Esophagus mucosa (tissue), 1 donor: ENCODE data around the gene PDLIM7. TPM values are rescaled to one million over a fixed set of nuclear protein-coding genes. Genes with fewer than 3 reads are reported as not detected.
"Not testable (repeated sequence)": the region's sequence is repeated elsewhere in the genome, so short reads cannot be mapped to it uniquely, and the experiment has no call there.

Experiments
- ATAC-seq: fragments of 200-7000 bp; cut with Tn5 transposase; one replicate; pipeline ENCODE4 v1.9.1; 2020
- total RNA-seq: library from RNA; stranded (reverse); gene quantifications from one replicate; pipeline ENCODE4 v1.2.4, GENCODE V29; 2023
- donor health status: DM: yes; HTN: yes; CAD: no.

Gene PDLIM7
- total RNA-seq, 1 donor from 2014 or later: 23.0 TPM

- no peak for ATAC-seq
Observed at GRCh38 chr5:177490311-177490991, 7.0 kb downstream of the PDLIM7 start.

- ATAC-seq: no peak
Observed at GRCh38 chr5:177489119-177489716, 8.2 kb downstream of the PDLIM7 start.

- no peak for ATAC-seq
Observed at GRCh38 chr5:177487975-177488374, 9.4 kb downstream of the PDLIM7 start.

- ATAC-seq: no peak
Observed at GRCh38 chr5:177487144-177487543, 10.3 kb downstream of the PDLIM7 start.

- no peak for ATAC-seq
Observed at GRCh38 chr5:177486256-177486655, 11.1 kb downstream of the PDLIM7 start.

DNA sequence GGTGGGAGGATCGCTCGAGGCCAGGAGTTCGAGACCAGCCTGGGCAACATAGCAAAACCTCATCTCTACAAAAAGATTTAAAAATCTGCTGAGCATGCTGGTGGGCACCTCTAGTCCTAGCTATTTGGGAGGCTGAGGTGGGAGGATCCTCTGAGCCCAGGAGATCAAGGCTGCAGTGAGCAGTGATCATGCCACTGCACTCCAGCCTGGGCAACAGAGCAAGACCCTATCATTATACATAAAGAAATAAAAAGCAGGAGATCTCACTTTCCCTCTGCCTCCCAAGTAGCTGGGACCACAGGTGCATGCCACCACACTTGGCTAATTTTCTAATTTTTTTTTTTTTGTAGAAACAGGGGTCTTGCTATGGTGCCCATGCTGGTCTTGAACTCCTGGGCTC, 11.7 kb downstream of the PDLIM7 start:
- ATAC-seq: not testable (repeated sequence)

DNA sequence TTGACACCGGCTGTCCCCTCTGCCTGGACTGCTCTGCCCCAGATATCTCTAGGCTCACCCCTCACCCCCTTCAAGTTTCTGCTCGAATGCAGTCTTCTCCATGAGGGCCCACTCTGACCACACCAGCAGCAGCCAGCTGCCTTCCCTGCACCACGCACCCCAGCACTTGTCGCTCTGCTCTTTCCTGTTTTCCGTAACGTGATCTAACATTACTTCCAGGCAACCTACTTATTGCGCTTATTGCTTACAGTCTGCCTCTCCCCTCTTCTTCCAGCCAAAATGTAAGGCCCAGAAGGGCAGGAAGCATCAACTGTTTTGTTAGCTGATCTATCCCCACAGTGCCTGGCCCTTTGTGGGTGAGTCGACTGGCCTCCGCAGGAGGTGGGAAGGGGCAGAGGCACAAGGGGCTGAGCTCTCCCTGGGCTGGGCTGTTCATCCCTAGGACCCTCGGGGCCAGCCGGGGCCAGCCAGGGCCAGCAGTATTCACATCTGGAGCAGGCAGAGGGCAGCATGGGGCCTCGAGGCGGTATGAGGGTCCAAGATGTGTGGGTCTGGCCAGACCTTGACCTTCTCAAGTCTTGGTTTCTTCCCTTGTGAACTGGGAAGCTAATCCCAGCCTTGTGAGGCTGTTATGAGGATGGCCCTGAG, 12.4 kb downstream of the PDLIM7 start:
- peak; percentile 5 for ATAC-seq

DNA sequence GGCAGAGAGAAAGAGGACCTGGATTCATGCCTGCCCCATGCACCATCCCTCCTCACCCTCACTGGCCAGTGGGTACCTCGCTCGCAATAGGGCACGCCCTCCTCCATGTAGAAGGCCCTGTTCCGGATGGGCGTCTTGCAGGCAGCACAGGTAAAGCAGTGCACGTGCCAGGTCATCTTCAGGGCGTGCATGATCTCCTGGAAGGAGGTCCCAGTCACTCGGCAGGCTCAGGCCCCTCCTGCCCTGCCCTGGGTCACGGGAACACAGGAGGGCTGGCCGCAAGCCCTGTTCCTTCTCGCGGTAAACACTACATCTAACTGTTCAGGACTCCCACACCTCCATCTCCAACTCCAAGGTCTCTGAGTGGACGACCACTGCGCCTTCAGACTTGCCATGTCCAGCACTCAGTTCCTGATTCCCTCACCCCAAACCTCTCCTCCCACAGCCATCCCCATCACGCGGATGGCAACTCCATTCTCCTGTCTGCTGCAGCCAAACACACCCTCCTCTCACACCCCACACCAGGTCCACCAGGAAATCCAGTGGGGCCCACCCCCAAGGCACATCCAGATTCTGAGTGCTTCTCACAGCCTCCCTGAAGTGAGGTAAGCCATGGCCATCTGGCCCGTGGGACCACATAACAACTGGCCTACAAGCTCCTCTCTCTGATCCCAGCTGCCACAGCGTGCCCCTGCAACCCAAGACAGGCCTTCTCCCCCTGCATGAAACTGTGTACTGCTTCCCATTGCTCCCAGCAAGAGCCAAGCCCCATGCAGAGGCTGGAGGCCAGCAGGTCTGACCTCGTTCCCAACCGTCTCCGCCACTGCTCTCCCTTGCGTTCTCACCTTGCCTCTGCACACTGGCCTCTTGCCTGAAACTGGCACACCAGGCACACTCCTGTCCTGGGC, 13.2 kb downstream of the PDLIM7 start:
- ATAC-seq: no peak

GRCh38 chr5:177483042-177483441, 14.4 kb downstream of the PDLIM7 start:
- ATAC-seq: no peak

DNA sequence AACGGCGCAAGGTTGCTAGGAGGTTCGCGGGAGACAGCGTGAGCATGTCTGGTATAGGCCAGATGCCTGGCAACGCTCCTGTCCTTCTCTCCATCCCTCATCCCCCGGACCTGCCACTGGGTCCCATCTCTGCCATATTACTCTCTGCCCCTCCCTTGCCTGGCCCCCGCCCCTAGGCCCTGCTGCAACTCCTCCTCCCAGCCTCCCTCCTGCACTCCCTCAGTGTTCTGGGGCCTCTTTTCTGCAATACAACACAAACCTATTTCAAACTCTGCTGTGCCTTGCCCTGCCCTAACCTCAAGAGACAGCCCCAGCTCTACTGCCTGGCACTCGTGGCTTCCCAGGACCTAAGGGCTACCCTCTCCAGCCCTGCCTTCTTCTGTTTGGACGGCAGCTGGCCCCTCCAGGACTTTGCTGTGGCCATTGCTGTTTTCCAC, 15.0 kb downstream of the PDLIM7 start:
- ATAC-seq: no peak

- ATAC-seq: no peak
Observed at GRCh38 chr5:177479774-177480173, 17.6 kb downstream of the PDLIM7 start.

DNA sequence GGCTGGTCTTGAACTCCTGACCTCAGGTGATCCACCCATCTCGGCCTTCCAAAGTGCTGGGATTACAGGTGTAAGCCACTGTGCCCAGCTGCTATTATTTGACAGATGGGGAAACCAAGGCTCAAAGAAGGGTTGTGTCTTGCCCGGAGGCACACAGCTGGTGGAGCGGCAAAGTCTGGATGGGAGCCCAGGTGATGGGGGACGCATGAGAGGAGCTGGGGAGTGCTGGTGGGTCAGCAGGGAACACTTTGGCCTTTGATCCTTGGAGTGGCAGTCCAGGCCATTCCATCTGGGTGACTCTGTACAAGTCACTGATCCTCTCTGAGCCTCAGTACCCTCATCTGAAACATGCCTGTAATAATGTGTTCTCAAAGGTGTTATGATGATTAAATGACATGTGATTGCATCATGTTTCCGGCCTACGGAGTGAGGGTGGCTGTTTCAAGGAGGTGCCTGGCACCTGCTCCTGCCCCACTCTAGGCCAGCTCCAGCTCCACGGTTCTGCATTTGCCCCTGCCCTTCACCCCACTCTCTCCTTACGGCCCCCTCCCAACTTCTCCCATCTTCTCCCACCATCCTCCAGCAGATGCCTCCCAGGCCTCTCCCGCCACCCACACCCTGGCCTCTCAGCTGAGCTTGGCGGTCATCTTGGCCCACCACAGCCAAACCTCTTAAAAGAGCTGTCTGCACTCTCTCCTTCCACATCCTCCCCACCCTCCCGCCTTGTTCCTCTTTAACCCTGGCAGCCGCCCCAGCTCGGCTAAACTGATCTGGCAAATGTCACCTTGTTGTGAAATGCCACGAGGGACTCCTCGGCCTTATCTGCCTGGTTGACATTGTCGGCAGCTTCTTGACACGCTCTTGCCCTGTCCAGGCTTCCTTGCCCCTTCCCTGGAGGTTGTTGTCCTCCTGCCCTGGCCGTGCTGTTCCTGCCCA, 18.4 kb downstream of the PDLIM7 start:
- ATAC-seq: peak; percentile 62

DNA sequence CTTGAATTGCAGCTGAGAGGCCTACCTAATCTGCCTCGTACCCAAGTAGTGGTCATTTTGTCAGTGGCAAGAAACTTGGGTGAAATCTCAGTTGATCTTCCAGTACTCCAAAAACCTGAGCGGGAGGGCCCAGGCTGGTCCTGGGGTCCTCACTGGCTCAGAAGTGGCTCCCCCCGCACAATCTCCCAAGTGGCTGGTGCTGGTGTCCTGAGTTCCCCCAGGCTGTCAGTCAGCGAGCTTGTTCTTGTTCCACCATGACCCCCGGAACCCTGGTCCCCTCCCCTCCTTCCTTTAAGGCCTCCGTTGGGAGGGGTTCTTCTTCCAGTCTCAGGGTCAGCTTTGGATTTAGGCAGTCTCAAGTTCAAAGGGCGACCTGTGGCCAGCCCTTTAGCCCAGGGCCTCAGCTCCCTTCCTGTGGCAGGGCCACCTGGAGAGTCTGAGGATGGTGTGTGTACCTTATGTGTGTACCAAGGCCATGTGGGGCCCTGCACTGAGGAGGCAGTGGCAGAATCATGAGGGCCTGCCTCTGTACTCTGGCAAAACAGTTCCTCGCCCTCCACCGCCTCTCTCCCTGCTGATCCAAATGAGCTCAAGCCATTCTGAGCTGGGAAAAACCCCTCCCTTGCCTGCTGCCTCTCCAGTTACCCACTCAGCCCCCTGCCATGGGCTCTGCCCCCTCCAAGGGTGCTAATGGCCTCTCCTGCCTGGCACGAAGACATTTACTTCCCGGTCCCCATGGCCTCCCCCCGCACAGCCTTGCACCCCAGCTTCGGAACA, 19.5 kb downstream of the PDLIM7 start:
- no peak for ATAC-seq

DNA sequence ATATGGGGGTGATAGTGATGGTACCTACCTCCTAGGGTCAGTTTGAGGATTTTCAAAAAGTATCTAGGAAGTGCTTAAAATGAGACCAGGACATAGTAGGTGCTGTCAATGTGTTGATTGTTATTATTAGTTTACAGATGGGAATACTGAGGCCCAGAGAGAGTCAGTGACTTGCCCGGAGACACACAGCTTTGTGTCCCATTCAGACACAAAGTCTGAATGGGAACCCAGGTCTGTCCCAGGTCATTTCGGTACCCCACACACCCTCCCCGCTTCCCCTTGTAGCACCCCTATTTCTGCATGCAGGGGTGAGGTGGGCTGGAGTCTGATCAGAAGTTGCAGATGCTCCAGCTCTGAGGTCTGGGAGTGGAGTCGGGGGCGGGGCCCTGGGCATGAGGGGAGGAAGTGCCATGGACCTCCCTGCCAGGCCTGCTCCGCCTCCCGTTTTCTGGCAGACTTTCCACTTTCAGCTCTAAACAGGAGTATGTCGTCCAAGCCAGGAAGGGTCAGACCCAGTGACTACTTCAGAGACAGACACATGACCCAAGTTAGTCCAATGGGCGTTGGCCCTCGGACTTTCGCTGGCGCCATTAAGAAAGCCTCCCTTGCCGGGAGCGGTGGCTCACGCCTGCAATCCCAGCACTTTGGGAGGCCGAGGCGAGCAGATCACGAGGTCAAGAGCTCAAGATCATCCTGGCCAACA, 20.7 kb downstream of the PDLIM7 start:
- ATAC-seq: peak; percentile 2

- no peak for ATAC-seq
Observed at GRCh38 chr5:177475563-177476427, 21.6 kb downstream of the PDLIM7 start.

GRCh38 chr5:177474846-177475562, 22.4 kb downstream of the PDLIM7 start:
- ATAC-seq: no peak

DNA sequence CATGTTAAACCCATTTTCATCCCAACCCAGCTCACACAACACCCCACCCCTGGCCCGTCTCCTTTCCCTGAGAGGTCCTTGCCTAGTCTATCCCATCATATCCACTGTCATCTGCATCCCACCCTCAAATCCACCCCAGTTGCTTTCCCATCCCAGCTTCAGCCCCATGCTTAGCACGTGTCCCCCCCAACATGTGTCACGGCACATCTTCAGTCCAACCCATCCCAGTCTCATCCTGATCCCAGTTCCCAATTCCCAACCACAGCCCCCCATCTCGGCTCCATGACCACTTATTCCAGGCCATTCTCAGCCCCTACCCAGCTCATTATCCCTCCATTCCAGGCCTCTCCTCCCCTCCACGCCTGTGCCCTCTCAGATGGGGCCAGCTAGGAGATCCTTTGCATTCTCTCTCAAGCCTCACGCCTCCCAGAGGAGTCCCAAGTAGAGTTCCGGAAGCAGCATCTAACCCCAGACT, 23.4 kb downstream of the PDLIM7 start:
- no peak for ATAC-seq

GRCh38 chr5:177473443-177474001, 23.9 kb downstream of the PDLIM7 start, which contains the start of gene DBN1:
Gene DBN1 (minus strand): TSS chr5:177473634. CDS start chr5:177473521, 113 bp downstream.
- ATAC-seq: peak; percentile 33
